Astrocyte of the spinal cord (primary cell): Measurements from ENCODE around the gene CSK.

Source experiments
- DNase-seq: peaks from one replicate; pipeline ENCODE4 v3.0.0; 2011; ENCODE audit warnings: low read depth, low spot score
- H3K4me3 ChIP-seq: 2 replicates; pipeline ENCODE4 v1.5.1; 2011; ENCODE audit warnings: low read depth, mild to moderate bottlenecking, low read length, moderate library complexity
- in situ Hi-C: cut with HindIII; loops from 2 replicates; pipeline ENCODE4 v1.10.0; 2017; ENCODE audit warnings: low sequenced_read_pairs
- TF ChIP-seq, protein P1 (sequence below): IDR thresholded peaks from 2 replicates; pipeline ENCODE4 v1.5.1; 2012; ENCODE audit warnings: low read depth, mild to moderate bottlenecking, low read length, inconsistent platforms

The CSK gene

DNA sequence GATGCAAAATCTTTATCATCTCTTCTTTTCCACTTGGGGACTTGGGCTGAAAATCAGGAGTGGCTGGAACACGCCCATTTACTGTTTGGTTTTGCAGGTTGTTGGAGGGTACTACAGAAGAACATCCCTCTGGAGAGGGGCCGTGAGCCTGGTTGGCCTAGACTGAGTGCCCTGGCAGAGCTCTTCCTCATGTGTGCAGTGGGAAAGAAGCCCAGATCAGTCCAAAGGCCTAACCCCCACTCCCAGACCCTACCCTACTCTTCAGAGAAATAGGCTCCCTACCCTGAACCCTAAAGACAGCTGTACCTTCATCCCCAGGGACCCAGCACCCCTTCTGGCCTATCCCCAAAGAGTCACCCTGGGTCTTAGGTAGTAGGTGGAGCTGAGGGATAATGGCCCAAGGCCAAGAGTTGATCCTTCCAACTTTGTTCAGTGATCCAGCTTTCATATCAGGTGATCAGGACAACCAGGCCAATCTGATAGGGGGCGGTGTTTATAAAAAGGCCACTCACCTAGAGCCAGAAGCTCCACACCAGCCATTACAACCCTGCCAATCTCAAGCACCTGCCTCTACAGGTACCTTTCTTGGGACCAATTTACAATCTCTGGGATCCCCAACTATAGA, 33.4 kb upstream of the CSK start, which contains the start of gene CYP1A2:
Gene CYP1A2, plus strand, starts transcription at position 524 of the 625 bp plus-strand sequence. CDS start 894 bp downstream, outside the sequence.
- TF ChIP-seq, protein P1, sequence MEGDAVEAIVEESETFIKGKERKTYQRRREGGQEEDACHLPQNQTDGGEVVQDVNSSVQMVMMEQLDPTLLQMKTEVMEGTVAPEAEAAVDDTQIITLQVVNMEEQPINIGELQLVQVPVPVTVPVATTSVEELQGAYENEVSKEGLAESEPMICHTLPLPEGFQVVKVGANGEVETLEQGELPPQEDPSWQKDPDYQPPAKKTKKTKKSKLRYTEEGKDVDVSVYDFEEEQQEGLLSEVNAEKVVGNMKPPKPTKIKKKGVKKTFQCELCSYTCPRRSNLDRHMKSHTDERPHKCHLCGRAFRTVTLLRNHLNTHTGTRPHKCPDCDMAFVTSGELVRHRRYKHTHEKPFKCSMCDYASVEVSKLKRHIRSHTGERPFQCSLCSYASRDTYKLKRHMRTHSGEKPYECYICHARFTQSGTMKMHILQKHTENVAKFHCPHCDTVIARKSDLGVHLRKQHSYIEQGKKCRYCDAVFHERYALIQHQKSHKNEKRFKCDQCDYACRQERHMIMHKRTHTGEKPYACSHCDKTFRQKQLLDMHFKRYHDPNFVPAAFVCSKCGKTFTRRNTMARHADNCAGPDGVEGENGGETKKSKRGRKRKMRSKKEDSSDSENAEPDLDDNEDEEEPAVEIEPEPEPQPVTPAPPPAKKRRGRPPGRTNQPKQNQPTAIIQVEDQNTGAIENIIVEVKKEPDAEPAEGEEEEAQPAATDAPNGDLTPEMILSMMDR: no peak
- H3K4me3 ChIP-seq: no peak within 1 kb of the TSS
- no peak for DNase-seq
- in situ Hi-C loops: no loop called here

DNA sequence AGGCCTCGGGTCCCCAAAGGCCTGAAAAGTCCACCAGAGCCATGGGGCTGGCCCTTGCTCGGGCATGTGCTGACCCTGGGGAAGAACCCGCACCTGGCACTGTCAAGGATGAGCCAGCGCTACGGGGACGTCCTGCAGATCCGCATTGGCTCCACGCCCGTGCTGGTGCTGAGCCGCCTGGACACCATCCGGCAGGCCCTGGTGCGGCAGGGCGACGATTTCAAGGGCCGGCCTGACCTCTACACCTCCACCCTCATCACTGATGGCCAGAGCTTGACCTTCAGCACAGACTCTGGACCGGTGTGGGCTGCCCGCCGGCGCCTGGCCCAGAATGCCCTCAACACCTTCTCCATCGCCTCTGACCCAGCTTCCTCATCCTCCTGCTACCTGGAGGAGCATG, 32.0 kb upstream of the CSK start:
- in situ Hi-C loops: no loop called here
- no peak overlapping the region for H3K4me3 ChIP-seq
- no peak for DNase-seq
- TF ChIP-seq, protein P1: no peak

DNA sequence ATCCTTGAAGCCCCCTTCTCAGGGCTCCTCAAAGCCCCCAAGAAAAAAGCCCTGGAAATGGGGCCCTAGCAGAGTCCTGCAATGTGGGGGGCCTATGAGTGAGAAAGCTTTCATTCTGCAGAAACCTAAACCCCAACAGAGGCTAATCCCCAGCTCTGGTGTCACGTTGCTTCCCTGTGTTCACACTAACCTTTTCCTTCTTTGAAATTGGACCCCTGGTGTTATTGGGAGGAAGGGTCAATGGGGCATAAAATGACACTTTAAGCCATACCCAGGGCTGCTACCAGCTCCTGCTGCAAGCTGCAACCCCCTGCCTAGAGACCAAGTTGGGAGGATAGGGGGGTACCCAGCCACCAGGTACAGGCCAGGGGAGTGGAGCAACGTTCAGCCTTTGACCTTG, 31.1 kb upstream of the CSK start:
- H3K4me3 ChIP-seq: no peak overlapping the region
- TF ChIP-seq, protein P1: no peak
- no peak for DNase-seq
- in situ Hi-C loops: no loop called here

DNA sequence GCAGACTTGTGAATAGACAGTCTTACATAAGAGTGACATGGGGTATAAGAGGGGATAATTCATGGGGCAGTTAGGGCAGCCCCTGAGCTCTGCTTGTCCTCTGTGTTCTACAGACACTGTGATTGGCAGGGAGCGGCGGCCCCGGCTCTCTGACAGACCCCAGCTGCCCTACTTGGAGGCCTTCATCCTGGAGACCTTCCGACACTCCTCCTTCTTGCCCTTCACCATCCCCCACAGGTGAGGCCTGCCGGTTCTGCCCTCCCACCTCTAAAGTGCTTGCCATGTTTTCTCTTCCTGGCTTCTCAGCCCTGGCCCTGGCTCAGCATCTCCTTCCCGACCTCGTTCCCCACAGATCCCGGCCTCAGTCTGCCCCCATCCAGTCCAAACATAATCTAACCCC, 29.9 kb upstream of the CSK start:
- TF ChIP-seq, protein P1: no peak
- no peak for DNase-seq
- H3K4me3 ChIP-seq: no peak overlapping the region
- in situ Hi-C loops: no loop called here

DNA sequence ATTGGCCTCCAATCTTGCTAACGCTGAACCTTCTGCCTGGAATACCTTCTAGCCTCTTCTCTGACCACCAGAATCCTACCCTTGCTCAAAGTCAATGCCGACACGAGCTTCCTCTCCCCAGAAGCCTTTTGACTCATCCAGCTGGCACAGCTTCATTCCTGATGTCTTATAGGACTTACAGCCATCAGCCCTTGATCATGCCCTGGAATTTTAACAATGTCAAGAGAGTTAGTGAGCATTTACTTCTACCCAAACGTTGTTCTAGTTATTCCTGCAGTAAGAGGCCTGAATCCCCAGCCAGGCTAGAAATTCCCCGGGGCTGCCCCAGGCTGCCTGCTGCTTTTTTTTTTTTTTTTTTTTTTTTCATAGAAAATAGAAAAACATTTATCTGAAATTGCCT, 29.3 kb upstream of the CSK start:
- TF ChIP-seq, protein P1: no peak
- DNase-seq: no peak
- H3K4me3 ChIP-seq: no peak overlapping the region
- in situ Hi-C loops: no loop called here

DNA sequence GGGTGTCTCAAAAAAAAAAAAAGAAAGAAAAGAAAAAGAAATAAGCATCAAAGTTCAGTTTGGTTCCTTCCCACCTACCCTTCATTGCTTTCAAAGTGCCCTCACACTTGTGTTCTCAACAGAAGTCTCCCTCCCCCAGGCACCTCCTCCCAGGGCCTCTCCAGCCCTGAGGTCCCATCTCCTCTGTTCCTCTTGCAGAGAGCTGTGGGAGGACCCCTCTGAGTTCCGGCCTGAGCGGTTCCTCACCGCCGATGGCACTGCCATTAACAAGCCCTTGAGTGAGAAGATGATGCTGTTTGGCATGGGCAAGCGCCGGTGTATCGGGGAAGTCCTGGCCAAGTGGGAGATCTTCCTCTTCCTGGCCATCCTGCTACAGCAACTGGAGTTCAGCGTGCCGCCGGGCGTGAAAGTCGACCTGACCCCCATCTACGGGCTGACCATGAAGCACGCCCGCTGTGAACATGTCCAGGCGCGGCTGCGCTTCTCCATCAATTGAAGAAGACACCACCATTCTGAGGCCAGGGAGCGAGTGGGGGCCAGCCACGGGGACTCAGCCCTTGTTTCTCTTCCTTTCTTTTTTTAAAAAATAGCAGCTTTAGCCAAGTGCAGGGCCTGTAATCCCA, 27.2 kb upstream of the CSK start:
- no peak for DNase-seq
- in situ Hi-C loops: no loop called here
- H3K4me3 ChIP-seq: no peak overlapping the region
- TF ChIP-seq, protein P1: no peak
